GM08714 (cell line): ENCODE measurements around the gene ATP9A.
"Not testable (repeated sequence)": the region's sequence is repeated elsewhere in the genome, so short reads cannot be mapped to it uniquely, and the experiment has no call there.

ENCODE experiments used
- H3K4me3 ChIP-seq: fragments of 200-500 bp; sonication (Bioruptor generic); 2 replicates; pipeline ENCODE4 v1.5.1; 2014; ENCODE audit warnings: mild to moderate bottlenecking, low read length, inconsistent platforms
- ZNF274 ChIP-seq: IDR thresholded peaks from 2 replicates; pipeline ENCODE4 v1.6.1; 2012; ENCODE audit warnings: mild to moderate bottlenecking, low read depth, low read length

Gene ATP9A

DNA sequence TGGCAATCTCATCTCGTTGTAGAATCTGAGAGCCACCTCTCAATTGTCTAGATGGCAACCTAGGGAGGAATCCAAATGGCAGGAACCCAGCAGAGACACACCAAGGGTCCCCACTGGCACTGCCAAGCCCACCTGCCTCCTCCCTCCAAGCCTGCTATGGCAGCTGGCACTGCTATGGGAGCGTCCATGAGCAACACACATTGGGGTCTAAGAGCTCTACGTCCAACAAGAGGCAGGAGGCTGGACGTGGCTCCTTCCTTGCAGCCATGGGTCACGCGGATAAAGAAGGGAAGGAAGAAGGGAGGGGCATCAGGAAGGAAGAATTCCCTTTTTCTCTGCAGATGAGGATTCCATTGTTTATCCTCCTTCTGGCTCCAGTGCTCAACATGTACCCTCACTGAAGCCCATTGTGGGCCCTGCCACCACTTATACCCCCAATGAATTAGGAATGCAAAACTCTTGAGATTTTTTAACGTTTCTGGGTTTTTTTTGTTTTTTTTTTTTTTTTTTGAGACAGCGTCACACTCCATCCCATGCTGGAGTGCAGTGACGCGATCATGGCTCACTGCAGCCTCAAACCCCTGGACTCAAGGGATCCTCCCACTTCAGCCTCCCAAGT lies 17.3 kb downstream of the ATP9A start:
- TF ChIP-seq ZNF274, result no peak
- no peak overlapping the region for H3K4me3 ChIP-seq

DNA sequence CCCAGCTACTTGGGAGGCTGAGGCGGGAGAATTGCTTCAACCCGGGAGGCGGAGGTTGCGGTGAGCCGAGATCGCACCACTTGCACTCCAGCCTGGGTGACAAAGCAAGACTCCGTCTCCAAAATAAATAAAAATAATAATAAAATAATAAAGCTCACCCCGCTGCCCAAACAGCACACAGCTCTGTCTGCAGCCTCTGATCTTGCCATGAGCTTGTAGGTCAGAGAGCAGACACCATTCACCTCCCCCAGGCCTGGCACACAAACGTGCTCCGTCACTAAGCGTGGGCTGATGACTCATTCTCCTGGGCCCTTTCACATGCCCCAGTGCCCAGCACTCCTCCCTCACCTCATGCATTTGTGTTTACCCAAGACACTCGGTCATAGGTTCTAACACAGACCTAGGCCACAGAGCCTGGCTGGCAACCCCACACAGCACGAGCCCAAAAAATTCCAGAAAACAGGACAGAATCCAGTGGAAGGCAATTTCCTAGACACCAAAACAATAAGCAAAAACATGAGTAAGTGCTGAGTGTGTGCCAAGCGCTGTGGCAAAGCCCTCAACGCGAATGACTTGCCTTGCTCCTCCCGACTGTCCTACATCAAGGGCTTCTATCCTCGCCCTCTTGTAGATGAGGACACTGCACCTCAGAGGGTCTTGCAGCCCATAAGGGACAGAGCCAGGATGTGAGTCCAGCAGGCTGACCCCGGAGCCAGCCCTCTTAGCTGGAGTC lies 18.0 kb downstream of the ATP9A start:
- no peak for TF ChIP-seq ZNF274
- no peak overlapping the region for H3K4me3 ChIP-seq

- TF ChIP-seq ZNF274, result no peak
- H3K4me3 ChIP-seq, result no peak overlapping the region
These were observed 18.5 kb downstream of the ATP9A start for GRCh38 chr20:51749674-51750036.

DNA sequence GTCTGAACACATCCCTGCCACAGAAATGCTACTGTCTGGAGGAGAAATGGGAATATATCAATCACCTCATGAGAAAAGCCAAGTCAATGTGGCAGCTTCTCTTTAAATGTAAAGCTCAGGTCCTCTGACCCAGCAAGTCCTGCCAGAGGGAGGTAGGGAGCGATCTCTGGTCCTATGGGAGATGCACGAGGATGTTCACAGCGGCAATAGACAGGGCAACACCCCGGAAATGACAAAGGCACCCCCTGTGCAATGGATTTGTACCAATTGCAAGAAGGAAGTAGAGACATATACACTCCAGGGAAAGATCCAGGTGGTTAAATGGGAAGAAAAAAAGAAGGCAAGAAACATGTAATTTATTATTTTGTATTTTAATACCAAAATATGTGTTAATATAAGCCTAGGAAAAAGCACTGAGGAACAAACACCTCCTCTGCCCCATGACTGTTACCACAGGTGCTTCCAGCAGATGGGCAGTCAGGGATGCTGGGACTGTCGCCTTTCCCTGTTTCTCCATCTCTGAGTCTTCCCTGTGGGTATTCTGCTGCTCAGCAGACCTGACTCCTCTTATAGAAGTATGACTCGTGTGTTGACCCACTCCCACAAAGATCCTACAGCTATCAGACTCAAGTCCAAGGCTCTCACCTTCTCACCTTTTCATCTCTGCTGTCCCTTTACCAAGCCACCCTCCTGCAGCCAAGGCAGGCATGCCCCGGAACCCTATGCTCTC lies 20.8 kb downstream of the ATP9A start:
- no peak overlapping the region for H3K4me3 ChIP-seq
- no peak for TF ChIP-seq ZNF274

GRCh38 chr20:51745804-51746203 lies 22.4 kb downstream of the ATP9A start:
- H3K4me3 ChIP-seq, result no peak overlapping the region
- TF ChIP-seq ZNF274, result no peak

DNA sequence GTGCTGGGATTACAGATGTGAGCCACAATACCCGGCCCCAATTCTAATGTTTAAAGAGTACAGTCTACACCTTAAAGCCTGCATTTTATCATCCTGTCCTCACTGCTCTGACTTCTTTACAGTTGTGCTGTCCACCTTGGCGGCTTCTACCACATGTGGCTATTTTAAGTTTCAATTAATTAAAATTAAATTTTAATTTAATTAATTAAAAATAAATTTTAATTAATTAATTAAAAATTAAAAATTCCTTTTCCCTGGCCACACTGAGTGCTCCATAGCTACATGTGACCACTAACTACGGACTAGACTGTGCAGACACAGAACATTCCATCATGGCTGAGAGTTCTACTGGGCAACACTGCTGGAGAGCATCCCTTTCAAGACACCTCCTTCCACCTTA lies 27.4 kb downstream of the ATP9A start:
- H3K4me3 ChIP-seq, result no peak overlapping the region
- no peak for TF ChIP-seq ZNF274

- H3K4me3 ChIP-seq, result not testable (repeated sequence)
These were observed 27.9 kb downstream of the ATP9A start for GRCh38 chr20:51740308-51740707.

DNA sequence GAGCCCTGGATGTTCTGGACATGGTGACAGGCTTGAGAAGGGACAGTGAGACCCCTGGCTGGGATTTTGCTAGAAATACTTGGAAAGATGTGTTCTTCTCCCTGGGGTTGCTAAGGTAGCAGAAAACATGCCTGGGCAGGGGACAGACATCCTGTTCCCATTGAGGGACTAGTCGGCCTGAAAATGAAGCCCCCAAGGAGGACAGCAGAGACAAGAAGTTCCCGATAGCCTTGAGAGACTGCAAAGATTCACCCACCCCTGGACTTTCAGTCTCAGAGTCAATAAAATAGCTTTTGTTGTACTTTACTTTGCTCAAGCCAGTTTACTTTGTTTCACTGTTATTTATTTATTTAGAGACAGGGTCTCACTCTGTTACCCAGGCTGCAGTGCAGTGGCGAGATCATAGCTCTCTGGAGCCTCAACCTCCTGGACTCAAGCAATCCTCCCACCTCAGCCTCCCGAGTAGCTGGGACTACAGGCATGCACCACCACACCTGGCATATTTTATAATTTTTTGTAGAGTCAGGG lies 28.4 kb downstream of the ATP9A start:
- no peak overlapping the region for H3K4me3 ChIP-seq
- TF ChIP-seq ZNF274, result no peak

DNA sequence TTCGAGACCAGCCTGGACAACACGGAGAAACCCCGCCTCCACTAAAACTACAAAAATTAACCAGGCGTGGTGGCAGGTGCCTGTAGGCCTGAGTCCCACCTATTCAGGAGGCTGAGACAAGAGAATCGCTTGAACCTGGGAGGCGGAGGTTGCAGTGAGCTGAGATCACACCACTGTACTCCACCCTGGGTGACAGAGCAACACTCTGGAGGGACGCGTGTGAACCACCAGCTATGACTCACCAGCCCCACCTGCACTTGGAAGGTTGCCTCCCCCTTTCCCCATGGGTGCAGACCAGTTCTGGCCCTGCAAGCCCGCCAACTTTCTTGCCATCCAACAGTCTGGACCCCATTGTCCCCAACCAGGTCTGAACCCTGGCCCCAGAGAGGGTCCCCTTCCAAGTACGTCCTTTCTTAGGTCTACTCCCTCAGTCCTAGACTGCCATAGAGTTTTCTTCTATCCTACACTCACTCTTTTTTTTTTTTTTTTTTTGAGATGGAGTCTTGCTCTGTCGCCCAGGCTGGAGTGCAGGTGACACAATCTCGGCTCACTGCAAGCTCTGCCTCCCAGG lies 29.2 kb downstream of the ATP9A start:
- no peak for TF ChIP-seq ZNF274
- no peak overlapping the region for H3K4me3 ChIP-seq

DNA sequence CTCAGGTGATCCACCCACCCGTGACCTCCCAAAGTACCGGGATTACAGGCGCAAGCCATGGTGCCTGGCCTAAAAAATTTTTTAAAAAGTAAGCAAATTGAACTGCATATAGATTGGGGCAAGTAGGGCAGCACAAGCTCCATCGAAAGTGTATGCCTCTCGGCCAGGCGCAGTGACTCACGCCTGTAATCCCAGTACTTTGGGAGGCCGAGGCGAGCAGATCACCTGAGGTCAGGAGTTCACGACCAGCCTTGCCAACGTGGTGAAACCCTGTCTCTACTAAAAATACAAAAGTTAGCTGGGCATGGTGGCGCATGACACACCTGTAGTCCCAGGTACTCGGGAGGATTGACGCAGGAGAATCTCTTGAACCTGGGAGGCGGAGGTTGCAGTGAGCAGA lies 29.9 kb downstream of the ATP9A start:
- H3K4me3 ChIP-seq, result not testable (repeated sequence)

DNA sequence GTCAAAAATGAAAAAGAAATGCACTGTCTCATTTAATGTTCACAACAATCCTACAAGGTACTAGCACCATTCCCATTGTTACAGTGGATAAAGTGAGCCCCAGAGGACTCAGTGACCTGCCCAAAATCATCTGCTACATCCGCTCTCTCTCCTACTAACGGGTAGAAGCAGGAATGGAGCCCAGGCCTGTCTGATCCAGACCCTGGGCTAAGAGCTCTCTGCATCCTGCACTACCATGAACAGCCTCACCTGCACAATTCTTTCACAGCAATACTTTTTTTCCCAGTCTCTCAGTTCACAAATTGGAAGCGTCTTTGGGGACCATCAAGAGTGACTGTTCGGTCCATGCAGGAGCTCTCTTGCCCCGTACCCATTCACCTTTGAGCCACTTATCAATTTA lies 31.2 kb downstream of the ATP9A start:
- no peak overlapping the region for H3K4me3 ChIP-seq
- no peak for TF ChIP-seq ZNF274

DNA sequence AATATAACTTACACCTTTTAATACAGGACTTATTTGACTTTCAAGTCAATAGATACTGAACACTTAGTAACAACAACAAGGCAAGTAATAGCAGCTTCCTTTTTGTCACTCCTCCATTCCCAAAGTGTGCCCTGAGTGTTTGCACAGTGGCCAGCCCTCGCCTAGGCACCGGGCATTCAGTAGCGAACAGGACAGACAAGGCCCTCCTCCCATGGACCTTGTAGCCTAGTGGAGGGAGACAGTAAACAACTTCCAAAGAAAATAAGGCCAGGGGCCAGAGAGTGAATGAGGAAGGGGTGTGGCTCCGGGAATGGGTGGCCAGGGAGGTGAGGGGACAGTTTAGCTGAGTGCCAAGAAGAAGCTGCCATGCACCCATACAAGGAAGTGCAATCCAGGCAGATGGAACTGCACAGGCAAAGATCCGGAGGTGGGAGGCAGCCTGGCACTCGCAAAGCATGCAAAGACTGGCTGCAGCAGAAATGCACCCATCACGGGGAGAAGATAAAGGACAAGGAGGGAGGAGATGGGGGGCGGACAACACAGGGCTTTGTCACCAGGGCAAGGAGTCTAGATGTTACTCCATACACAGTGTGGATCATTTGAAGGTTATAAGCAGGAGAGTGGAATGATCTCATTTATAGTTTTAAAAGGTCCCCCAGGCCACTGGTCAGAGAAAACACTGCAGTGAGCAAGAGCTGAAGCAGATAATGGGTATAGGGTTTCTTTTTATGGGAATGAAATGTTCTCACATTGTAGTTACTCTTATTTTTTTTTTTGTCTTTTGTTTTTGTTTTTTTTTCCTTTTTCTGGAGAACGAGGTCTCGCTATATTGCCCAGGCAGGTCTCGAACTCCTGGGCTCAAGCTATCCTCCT lies 32.2 kb downstream of the ATP9A start:
- no peak for TF ChIP-seq ZNF274
- no peak overlapping the region for H3K4me3 ChIP-seq

DNA sequence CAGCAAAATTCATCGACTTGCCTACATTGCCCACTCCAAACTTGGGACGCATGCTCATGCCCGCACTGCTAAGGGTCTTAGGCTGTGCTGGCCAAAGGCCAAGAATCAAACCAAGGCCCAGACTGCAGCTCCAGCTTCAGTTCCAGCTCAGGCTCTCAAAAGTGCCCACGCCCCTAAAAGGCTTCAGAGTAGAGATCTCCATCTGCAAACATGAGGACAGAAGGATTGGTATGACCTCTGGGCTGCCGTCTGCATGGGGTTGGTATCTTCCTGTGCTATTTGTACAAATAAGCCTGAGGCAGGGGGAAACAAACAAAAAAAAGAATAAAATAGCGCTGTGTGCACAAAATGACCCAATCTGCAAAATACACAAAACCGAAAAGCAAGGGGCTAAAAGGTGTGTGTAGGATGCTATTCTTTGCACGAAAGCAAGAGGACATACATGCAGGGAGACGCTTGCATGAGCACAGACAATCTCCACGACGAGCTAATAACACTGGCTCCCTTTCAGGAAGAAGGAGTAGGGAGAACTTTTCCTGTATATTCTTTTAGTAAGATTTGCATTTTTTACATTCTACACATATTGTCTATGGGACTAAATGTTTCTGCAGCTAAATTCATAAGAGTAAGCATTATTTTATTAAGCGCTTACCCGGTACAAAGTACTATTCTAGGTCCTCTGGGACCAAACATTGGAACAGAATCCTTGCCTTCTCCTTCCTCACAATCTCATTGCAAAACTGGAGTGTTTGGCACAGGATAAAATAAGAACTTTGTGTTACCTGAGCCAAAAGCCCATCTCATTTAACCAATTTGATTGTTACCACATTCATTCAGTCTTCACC lies 33.1 kb downstream of the ATP9A start:
- TF ChIP-seq ZNF274, result no peak
- H3K4me3 ChIP-seq, result no peak overlapping the region
